ENCODE measurements around the gene WDR70. TPM values are rescaled to one million over a fixed set of nuclear protein-coding genes. Genes with fewer than 3 reads are reported as not detected.

Gene WDR70
- total RNA-seq, 2 donors from 2014 or later, result 16.2 to 27.1 TPM

GRCh38 chr5:37737326-37738056 is 358.4 kb downstream of the WDR70 start:
- no peaks in the 10 kb centered on the region for H3K4me1 ChIP-seq (replicated peaks)
- H3K36me3 ChIP-seq, result no peaks in the 10 kb centered on the region
- DNase-seq (ENCODE audit: low spot score), result no peak
- TF ChIP-seq, protein P1, sequence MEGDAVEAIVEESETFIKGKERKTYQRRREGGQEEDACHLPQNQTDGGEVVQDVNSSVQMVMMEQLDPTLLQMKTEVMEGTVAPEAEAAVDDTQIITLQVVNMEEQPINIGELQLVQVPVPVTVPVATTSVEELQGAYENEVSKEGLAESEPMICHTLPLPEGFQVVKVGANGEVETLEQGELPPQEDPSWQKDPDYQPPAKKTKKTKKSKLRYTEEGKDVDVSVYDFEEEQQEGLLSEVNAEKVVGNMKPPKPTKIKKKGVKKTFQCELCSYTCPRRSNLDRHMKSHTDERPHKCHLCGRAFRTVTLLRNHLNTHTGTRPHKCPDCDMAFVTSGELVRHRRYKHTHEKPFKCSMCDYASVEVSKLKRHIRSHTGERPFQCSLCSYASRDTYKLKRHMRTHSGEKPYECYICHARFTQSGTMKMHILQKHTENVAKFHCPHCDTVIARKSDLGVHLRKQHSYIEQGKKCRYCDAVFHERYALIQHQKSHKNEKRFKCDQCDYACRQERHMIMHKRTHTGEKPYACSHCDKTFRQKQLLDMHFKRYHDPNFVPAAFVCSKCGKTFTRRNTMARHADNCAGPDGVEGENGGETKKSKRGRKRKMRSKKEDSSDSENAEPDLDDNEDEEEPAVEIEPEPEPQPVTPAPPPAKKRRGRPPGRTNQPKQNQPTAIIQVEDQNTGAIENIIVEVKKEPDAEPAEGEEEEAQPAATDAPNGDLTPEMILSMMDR (IDR thresholded peaks at IDR 0.05), result no peak
- no peak for TF ChIP-seq POLR2A (IDR thresholded peaks at IDR 0.05)
- no peak for TF ChIP-seq POLR2AphosphoS5 (IDR thresholded peaks at IDR 0.05)
- intact Hi-C loops (cut with DNase I), result no loop called here
- H3K27ac ChIP-seq, result no peak overlapping the region
- no peak overlapping the region for H3K4me3 ChIP-seq
- WGBS, result 92% methylated on average over 4 of the region's 4 CpGs
- no peaks in the 10 kb centered on the region for H3K9me3 ChIP-seq
- H3K27me3 ChIP-seq (replicated peaks; ENCODE audit: insufficient read depth), result no peaks in the 10 kb centered on the region

- 60% methylated on average over 4 of the region's 4 CpGs for WGBS
- no peak overlapping the region for H3K4me3 ChIP-seq
- H3K9me3 ChIP-seq, result no peaks in the 10 kb centered on the region
- no peak for DNase-seq (ENCODE audit: low spot score)
- intact Hi-C loops (cut with DNase I), result no loop called here
- H3K4me1 ChIP-seq (replicated peaks), result no peaks in the 10 kb centered on the region
- peak overlapping the region; percentile 21 to 40 for H3K27ac ChIP-seq
- no peaks in the 10 kb centered on the region for H3K36me3 ChIP-seq
- no peaks in the 10 kb centered on the region for H3K27me3 ChIP-seq (replicated peaks; ENCODE audit: insufficient read depth)
- TF ChIP-seq, protein P1 (IDR thresholded peaks at IDR 0.05), result no peak
- TF ChIP-seq POLR2A (IDR thresholded peaks at IDR 0.05) (no peak), POLR2AphosphoS5 (IDR thresholded peaks at IDR 0.05) (no peak)
Measured at GRCh38 chr5:37738057-37738691, 359.1 kb downstream of the WDR70 start.

- Histone ChIP-seq H3K4me3 (no peak overlapping the region), H3K4me1 (replicated peaks) (no peaks in the 10 kb centered on the region), H3K27ac (peak overlapping the region; percentile 21 to 40), H3K9me3 (no peaks in the 10 kb centered on the region), H3K36me3 (no peaks in the 10 kb centered on the region), H3K27me3 (replicated peaks; ENCODE audit: insufficient read depth) (no peaks in the 10 kb centered on the region)
- WGBS, result 50% methylated on average over 5 of the region's 5 CpGs
- TF ChIP-seq, protein P1 (IDR thresholded peaks at IDR 0.05), result no peak
- TF ChIP-seq POLR2AphosphoS5 (IDR thresholded peaks at IDR 0.05) (no peak), POLR2A (IDR thresholded peaks at IDR 0.05) (no peak)
- DNase-seq (ENCODE audit: low spot score), result no peak
- intact Hi-C loops (cut with DNase I), result no loop called here
Measured at GRCh38 chr5:37738865-37739488, 359.9 kb downstream of the WDR70 start.

GRCh38 chr5:37739817-37740261 is 360.7 kb downstream of the WDR70 start:
- no peaks in the 10 kb centered on the region for H3K36me3 ChIP-seq
- DNase-seq (ENCODE audit: low spot score), result no peak
- no peaks in the 10 kb centered on the region for H3K9me3 ChIP-seq
- intact Hi-C loops (cut with DNase I), result no loop called here
- H3K4me1 ChIP-seq (replicated peaks), result no peaks in the 10 kb centered on the region
- no peaks in the 10 kb centered on the region for H3K27me3 ChIP-seq (replicated peaks; ENCODE audit: insufficient read depth)
- peak overlapping the region in 1 of 2 donors; percentile 40 for H3K27ac ChIP-seq
- WGBS, result 39% methylated on average over 2 of the region's 2 CpGs
- no peak overlapping the region for H3K4me3 ChIP-seq
- TF ChIP-seq, protein P1 (IDR thresholded peaks at IDR 0.05), result no peak
- TF ChIP-seq POLR2A (IDR thresholded peaks at IDR 0.05) (no peak), POLR2AphosphoS5 (IDR thresholded peaks at IDR 0.05) (no peak)

Data from prostate gland (tissue), 2 donors.